HG02884 (cell line): Measurements from ENCODE around the gene VEGFA.

Experiments
- ATAC-seq: cut with Tn5 transposase; IDR thresholded peaks from one replicate; pipeline ENCODE4 v1.9.1; 2021; ENCODE audit warnings: mild to moderate bottlenecking, moderate library complexity; ENCODE audit not compliant: unreplicated experiment

The VEGFA gene

GRCh38 chr6:43771858-43772680, 2.1 kb downstream of the VEGFA start:
- ATAC-seq: no peak

- no peak for ATAC-seq
Observed at GRCh38 chr6:43772681-43773049, 2.7 kb downstream of the VEGFA start.

GRCh38 chr6:43773050-43773979, 3.3 kb downstream of the VEGFA start:
- peak; percentile 36 for ATAC-seq

- no peak for ATAC-seq
Observed at GRCh38 chr6:43773980-43774775, 4.2 kb downstream of the VEGFA start.

GRCh38 chr6:43774776-43775534, 4.9 kb downstream of the VEGFA start:
- no peak for ATAC-seq

GRCh38 chr6:43775535-43775885, 5.5 kb downstream of the VEGFA start:
- ATAC-seq: no peak

- ATAC-seq: no peak
Observed at GRCh38 chr6:43776115-43776798, 6.2 kb downstream of the VEGFA start.

- no peak for ATAC-seq
Observed at GRCh38 chr6:43776799-43777776, 7.1 kb downstream of the VEGFA start.

GRCh38 chr6:43778131-43778855, 8.3 kb downstream of the VEGFA start:
- ATAC-seq: no peak

GRCh38 chr6:43778976-43779851, 9.2 kb downstream of the VEGFA start:
- ATAC-seq: no peak

GRCh38 chr6:43779852-43780236, 9.8 kb downstream of the VEGFA start:
- no peak for ATAC-seq

GRCh38 chr6:43780293-43780692, 10.3 kb downstream of the VEGFA start:
- no peak for ATAC-seq

GRCh38 chr6:43780941-43781928, 11.2 kb downstream of the VEGFA start:
- no peak for ATAC-seq

GRCh38 chr6:43781941-43782704, 12.1 kb downstream of the VEGFA start:
- ATAC-seq: no peak
